Fibroblast of the aortic adventitia (primary cell): ENCODE results near the gene PROKR1. TPM values are rescaled to one million over a fixed set of nuclear protein-coding genes. Genes with fewer than 3 reads are reported as not detected.

ENCODE experiments used
- DNase-seq: peaks from one replicate; pipeline ENCODE4 v3.0.0-alpha.2; 2010; ENCODE audit warnings: low read depth
- H3K4me3 ChIP-seq: 2 replicates; pipeline ENCODE4 v1.5.1; 2011; ENCODE audit warnings: low read depth, mild to moderate bottlenecking, control low read depth, low read length, moderate library complexity
- total RNA-seq: library from RNA; depleted of rRNA; stranded (reverse); fragments of >200 nt; gene quantifications from 2 replicates; pipeline ENCODE4 v1.2.3, GENCODE V29; 2012; ENCODE audit warnings: low replicate concordance
- TF ChIP-seq, protein P1 (sequence below): IDR thresholded peaks from 2 replicates; pipeline ENCODE4 v1.5.1; 2011; ENCODE audit warnings: mild to moderate bottlenecking, low read length, control low read depth, inconsistent platforms; ENCODE audit not compliant: insufficient read depth

The PROKR1 gene
- total RNA-seq, 1 donor, result not detected

DNA sequence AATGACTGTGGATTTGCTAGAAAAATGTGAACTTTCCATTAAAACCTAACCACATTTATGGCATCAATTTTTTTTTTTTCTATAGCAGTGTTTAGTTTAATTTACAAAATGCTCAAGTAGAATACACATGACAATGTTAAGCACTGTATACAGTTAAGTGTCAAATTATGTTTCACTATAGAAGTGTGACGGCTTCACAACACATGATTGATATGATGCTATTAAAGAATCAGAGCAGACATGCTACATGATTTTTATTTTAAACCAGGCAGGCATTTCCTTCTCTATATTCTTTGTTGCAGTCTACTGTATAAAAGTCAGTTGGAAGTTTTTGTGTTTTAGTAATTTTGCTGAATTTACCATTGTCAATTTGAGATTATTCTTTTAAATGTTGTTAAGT, 43.6 kb downstream of the PROKR1 start:
- TF ChIP-seq, protein P1, sequence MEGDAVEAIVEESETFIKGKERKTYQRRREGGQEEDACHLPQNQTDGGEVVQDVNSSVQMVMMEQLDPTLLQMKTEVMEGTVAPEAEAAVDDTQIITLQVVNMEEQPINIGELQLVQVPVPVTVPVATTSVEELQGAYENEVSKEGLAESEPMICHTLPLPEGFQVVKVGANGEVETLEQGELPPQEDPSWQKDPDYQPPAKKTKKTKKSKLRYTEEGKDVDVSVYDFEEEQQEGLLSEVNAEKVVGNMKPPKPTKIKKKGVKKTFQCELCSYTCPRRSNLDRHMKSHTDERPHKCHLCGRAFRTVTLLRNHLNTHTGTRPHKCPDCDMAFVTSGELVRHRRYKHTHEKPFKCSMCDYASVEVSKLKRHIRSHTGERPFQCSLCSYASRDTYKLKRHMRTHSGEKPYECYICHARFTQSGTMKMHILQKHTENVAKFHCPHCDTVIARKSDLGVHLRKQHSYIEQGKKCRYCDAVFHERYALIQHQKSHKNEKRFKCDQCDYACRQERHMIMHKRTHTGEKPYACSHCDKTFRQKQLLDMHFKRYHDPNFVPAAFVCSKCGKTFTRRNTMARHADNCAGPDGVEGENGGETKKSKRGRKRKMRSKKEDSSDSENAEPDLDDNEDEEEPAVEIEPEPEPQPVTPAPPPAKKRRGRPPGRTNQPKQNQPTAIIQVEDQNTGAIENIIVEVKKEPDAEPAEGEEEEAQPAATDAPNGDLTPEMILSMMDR, result no peak
- no peak overlapping the region for H3K4me3 ChIP-seq
- DNase-seq, result no peak

DNA sequence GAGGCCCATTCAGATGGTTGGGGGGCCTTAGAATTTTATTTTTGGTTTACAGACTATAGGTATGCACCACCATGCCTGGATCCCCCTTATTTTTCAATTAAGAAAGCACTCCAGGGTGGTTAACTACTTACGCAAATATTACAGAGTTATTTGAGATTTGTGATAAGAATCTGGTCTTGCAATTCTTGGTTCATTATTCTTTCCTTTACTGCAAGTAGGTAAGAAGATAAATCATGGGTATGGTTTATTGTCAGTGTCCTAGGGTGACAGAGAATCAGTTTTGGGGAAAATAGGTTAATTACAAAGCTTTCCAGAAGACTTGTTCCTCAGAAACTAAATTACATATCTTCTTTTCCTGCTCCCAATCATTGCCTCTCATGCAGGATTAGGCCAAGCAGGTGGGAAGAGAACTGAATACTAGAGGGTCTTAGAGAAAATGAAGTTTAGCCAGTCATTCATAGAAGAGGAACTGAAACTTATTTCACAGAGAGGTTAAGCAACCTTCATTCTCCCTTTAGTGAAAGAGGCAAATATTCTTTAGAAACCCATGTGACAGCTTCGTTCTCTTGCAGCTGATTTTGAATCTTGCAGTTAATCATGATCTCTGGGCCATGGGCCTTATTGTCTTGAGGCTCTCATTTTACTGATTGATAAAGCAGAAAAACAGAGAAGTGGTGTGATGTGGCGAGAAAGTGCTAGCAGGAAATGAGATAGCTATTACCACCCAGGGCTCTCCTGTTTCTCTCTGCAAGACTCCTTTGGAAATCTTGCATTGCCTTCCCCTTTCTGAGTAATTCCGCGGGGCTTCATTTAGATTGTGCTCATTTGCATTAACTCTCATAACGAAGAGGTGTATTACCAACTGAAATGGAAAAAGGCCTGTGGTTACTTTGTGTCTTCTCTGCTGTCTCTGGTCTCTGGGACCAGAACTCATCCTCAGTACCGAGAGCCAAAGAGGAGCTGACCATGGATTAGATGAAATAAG, 46.5 kb downstream of the PROKR1 start:
- DNase-seq, result no peak
- TF ChIP-seq, protein P1, result no peak
- no peak overlapping the region for H3K4me3 ChIP-seq

DNA sequence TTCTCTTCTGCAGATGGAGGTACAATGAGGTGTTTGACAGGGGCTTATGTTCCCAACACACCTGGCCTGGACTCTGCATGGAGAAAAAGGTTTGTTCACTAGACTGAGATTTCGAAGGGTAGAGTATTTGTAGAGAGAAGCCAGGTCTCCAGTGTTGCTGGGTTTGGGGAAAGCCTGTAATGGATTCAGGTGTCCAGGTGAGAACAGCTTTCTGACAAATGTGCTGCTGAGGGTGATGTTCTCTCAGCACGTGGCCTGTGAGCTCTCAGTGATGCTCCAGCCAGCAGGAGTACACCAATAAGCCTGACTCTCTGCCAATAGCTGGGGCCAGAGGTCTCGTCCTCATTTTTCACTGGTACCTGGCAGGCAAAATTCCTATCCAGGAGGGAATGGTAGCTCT, 47.5 kb downstream of the PROKR1 start:
- H3K4me3 ChIP-seq, result no peak overlapping the region
- TF ChIP-seq, protein P1, result no peak
- no peak for DNase-seq

DNA sequence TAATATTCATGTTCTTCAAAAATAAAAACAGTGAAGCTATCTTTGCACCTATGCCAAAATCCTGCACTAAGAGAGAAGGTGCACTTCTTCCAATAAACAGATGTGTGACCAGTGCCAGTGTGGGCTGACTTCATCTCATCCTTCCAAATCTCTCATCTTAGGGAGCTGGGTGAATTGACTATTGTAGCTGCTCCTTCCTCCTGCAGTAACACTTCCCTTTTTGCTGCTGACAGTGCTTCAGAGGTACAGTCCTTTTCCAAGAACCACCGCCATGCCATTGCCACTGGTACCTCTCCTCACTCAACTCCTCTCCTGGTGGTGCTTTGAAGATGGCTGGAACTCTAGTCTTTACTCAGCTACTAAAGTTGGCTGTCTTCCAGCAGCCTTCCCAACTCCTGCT, 49.1 kb downstream of the PROKR1 start:
- no peak for DNase-seq
- H3K4me3 ChIP-seq, result no peak overlapping the region
- TF ChIP-seq, protein P1, result no peak

DNA sequence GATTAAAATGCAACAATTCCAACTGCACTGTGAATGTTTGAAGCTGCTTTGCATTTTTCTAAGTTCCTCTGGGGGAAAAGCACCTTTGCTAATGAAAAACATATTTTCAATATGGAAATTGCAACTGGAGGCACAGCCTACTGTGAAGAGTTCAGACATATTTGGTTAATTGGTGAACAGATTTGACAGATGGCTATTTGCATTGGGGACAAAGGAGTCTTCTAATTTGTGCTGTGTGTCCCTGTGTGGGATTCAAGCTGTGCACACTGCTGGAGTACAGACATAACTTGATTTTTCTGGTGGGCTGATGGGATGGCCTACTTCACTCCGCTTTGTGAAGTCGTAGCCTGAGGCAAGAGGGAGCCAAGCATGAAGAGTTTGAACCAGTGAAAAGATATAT, 50.6 kb downstream of the PROKR1 start:
- TF ChIP-seq, protein P1, result no peak
- H3K4me3 ChIP-seq, result no peak overlapping the region
- no peak for DNase-seq

DNA sequence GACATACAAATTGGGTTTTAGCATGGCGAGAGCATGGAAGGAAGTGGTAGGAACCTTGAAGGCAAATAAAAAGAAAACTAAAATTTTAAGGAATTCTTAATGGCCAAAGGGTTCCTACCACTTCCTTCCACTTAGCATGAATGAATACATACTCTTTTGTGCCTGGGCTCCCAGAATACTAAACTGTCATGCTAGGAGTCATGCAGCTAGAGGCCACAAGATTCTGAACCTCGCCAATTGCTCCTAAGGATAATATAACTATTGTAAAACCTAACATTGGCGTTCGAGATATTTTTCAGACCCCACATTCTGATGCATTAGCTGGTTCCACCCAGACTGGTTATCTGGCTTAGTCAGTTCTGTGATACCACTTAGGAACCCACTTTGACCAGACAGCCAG, 52.6 kb downstream of the PROKR1 start:
- no peak overlapping the region for H3K4me3 ChIP-seq
- TF ChIP-seq, protein P1, result no peak
- no peak for DNase-seq

DNA sequence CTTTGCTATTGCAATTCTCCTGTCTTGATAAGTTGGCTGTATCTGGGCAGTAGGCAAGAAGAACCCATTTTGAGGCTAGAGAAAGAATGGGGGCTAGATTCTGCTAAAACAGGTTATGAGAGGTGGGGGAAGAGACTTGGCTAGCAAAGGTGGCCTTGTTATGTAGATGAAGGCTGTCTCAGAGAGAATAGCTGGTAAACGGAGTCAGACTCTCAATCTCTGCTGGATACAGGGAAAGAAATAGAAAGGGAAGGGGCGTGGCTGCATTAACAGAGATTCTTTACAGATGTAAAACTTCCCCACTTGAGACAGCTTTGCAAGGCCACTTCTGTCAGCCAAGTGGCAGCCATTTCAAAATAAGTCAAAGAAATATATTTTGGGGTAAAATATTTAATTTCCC, 53.2 kb downstream of the PROKR1 start:
- TF ChIP-seq, protein P1, result no peak
- DNase-seq, result no peak
- no peak overlapping the region for H3K4me3 ChIP-seq
